Stimulated activated naive CD4-positive, alpha-beta T cell (primary cell): ENCODE measurements around the gene ADAMTSL5.

Experiments
- DNase-seq, 6 experiments: peaks; one replicate each; lab custom pipeline; 2025; lab: John Stamatoyannopoulos, UW

ADAMTSL5 gene

GRCh38 chr19:1466018-1466460 is 46.8 kb downstream of the ADAMTSL5 start:
- no peak for DNase-seq

GRCh38 chr19:1465191-1466016 is 47.4 kb downstream of the ADAMTSL5 start:
- no peak for DNase-seq

- DNase-seq = no peak
Measured at GRCh38 chr19:1461862-1462261, 51.0 kb downstream of the ADAMTSL5 start.

GRCh38 chr19:1460033-1460995 is 52.5 kb downstream of the ADAMTSL5 start:
- no peak for DNase-seq

GRCh38 chr19:1459479-1459878 is 53.3 kb downstream of the ADAMTSL5 start:
- no peak for DNase-seq

- no peak for DNase-seq
Measured at GRCh38 chr19:1457892-1458291, 54.9 kb downstream of the ADAMTSL5 start.

GRCh38 chr19:1457031-1457739 is 55.6 kb downstream of the ADAMTSL5 start:
- DNase-seq = no peak

- no peak for DNase-seq
Measured at GRCh38 chr19:1456121-1456900, 56.5 kb downstream of the ADAMTSL5 start.

- DNase-seq = peak; percentile 33 to 69 (median 56)
Measured at GRCh38 chr19:1455336-1456120, 57.3 kb downstream of the ADAMTSL5 start.
